ENCODE results near the gene SEC22C. TPM values are rescaled to one million over a fixed set of nuclear protein-coding genes. Genes with fewer than 3 reads are reported as not detected.

Gene SEC22C
- total and polyA plus RNA-seq, 11 donors = 17.4 to 40.5 (median 28.9) TPM

DNA sequence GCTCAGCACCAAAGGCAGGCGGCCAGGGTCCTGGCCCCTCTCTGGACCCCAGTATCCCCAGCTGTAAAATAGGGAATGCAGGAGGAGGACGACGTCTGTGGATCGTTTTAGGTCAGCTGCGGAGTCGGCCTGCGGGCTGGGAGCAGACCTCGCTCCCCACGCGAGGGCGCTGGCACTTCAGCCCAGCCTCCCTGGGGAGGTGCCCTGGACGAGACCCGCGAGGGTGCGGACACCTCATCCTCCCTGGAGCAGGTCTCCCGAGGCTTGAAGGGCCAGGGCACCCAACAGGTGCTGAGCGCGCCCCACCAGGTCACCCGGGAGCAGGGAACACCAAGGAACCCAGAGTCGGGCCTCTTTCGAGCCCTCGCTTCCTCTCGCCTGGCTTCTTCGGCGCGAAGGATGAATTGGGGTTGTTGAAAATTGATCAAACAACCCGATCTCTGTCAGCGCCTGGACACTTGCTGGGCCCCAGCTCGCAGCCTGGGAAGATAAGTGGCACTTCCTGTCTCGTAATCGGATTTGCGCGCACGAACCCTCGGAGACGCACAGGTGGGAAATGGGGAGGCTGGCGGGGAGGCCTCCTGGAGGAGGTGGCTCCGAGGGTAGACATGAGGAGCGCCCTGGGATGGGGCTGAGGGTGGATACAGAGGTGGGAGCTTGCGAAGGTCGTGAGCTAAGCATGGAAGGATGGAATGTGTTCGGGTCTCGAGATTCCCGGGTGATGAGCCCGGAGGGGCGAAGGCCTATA lies 79.9 kb downstream of the SEC22C start:
- Histone ChIP-seq H3K27me3 (peaks cover 0 to 34% (median 8%) of the 10 kb centered on the region in 9 donors), H3K4me1 (peaks cover 0 to 22% (median 12%) of the 10 kb centered on the region in 12 donors), H3K36me3 (no peaks in the 10 kb centered on the region), H3K27ac (peak overlapping the region in 4 of 12 donors; percentile 8 to 66 (median 44)), H3K9me3 (no peaks in the 10 kb centered on the region), H3K4me3 (peak overlapping the region; percentile 13 to 63 (median 48))
- TF ChIP-seq, protein P1, sequence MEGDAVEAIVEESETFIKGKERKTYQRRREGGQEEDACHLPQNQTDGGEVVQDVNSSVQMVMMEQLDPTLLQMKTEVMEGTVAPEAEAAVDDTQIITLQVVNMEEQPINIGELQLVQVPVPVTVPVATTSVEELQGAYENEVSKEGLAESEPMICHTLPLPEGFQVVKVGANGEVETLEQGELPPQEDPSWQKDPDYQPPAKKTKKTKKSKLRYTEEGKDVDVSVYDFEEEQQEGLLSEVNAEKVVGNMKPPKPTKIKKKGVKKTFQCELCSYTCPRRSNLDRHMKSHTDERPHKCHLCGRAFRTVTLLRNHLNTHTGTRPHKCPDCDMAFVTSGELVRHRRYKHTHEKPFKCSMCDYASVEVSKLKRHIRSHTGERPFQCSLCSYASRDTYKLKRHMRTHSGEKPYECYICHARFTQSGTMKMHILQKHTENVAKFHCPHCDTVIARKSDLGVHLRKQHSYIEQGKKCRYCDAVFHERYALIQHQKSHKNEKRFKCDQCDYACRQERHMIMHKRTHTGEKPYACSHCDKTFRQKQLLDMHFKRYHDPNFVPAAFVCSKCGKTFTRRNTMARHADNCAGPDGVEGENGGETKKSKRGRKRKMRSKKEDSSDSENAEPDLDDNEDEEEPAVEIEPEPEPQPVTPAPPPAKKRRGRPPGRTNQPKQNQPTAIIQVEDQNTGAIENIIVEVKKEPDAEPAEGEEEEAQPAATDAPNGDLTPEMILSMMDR (IDR thresholded peaks at IDR 0.05) = peak; percentile 44 to 74 (median 60)
- no peak for TF ChIP-seq POLR2A (IDR thresholded peaks at IDR 0.05)
- peak; percentile 53 to 85 (median 65) for DNase-seq
- ATAC-seq = peak; percentile 63 to 89 (median 76)
- intact Hi-C loops (cut with DNase I) = loop anchor here in 9 of 10 donors (2.0 to 10.0 kb wide), 5 partner anchors 35 to 253 kb away; no protein-coding TSS in a partner anchor
- WGBS, 4 donors = 0 to 2% (median 1%) methylated on average over 21 to 46 of the region's 46 CpGs

DNA sequence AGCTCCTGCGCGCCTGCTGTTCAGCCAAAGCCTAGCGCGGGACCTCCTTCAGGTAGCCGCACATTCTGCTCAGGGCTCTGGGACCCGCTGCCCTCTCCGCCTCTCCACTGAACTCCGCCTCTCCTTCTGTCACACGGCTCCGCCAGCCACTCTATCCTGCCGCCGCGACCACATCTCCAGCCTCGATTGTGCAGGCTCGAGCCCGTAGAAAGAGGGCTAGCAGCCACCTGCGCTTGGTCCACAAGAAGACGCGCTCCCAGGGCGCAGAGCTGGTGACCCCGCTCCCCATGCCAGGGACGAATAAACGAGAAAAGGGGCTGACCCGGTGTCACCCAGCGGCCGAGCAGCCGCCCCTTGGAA lies 80.5 kb downstream of the SEC22C start:
- ATAC-seq = no peak
- intact Hi-C loops (cut with DNase I) = loop anchor here in 9 of 10 donors (2.0 to 10.0 kb wide), 5 partner anchors 36 to 254 kb away; no protein-coding TSS in a partner anchor

DNA sequence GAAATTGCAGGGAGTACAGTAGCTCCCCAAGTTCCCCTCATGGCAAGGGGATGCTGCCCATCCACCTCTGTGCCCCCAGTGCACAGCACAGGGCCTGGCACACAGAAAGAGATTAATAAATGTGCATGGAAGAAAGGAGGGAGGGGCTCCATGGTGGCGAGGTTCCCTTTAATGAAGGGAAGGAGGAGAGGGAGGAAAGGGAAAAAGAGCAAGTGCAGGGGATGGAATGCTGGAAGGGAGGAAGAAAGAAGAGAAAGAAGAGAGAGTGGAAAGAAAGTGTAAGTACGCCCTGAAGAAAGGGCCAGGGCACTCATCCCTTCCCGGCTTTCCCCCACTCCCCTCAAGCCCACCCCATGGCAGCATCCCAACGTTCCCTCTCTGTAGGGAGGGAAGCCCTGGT lies 80.9 kb downstream of the SEC22C start:
- no peaks in the 10 kb centered on the region for H3K36me3 ChIP-seq
- H3K4me3 ChIP-seq = peak overlapping the region in 3 of 12 donors; percentile 46 to 61 (median 53)
- DNase-seq (peak in 1 of 5 donors; percentile 7), ATAC-seq (no peak)
- H3K27me3 ChIP-seq = peaks cover 0 to 34% (median 8%) of the 10 kb centered on the region in 9 donors
- intact Hi-C loops (cut with DNase I) = loop anchor here in 9 of 10 donors (2.0 to 10.0 kb wide), 5 partner anchors 36 to 254 kb away; no protein-coding TSS in a partner anchor
- 45 to 64% (median 54%) methylated on average over 4 of the region's 4 CpGs for WGBS, 4 donors
- no peaks in the 10 kb centered on the region for H3K9me3 ChIP-seq
- peaks cover 0 to 22% (median 12%) of the 10 kb centered on the region in 12 donors for H3K4me1 ChIP-seq
- H3K27ac ChIP-seq = no peak overlapping the region
- TF ChIP-seq POLR2A (IDR thresholded peaks at IDR 0.05) = no peak
- TF ChIP-seq, protein P1 (IDR thresholded peaks at IDR 0.05) = no peak

More for the DNA sequence above, 80.5 kb downstream of the SEC22C start:
- Histone ChIP-seq H3K9me3 (no peaks in the 10 kb centered on the region), H3K27me3 (peaks cover 0 to 34% (median 8%) of the 10 kb centered on the region in 9 donors), H3K4me1 (peaks cover 0 to 22% (median 12%) of the 10 kb centered on the region in 12 donors), H3K36me3 (no peaks in the 10 kb centered on the region), H3K4me3 (peak overlapping the region in 11 of 12 donors; percentile 13 to 63 (median 49)), H3K27ac (peak overlapping the region in 3 of 12 donors; percentile 43 to 66 (median 45))
- TF ChIP-seq, protein P1 (IDR thresholded peaks at IDR 0.05) = no peak
- TF ChIP-seq POLR2A (IDR thresholded peaks at IDR 0.05) = no peak
- WGBS, 4 donors = 16 to 36% (median 20%) methylated on average over 21 to 27 of the region's 27 CpGs
- peak in 1 of 5 donors; percentile 19 for DNase-seq

DNA sequence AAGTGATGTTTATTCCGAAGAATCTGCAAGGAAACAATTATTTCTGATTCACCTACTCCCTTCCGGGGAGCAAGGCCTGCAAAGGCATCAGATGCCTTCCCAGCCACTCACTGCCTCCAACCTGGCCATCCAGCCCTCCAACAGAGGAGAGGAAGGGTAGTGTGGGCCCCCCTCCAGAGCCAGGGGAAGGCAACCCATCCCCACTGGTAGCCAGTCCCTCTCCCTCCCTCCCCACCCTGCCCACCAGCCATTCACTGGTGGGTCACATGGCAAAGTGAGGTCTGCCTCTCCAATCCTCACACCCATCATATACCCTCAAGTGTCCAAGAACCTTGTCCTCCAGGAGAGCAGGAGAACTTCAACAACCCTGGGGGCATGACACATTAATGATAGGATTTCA lies 81.7 kb downstream of the SEC22C start:
- Histone ChIP-seq H3K27ac (no peak overlapping the region), H3K4me3 (no peak overlapping the region), H3K36me3 (no peaks in the 10 kb centered on the region), H3K9me3 (no peaks in the 10 kb centered on the region), H3K27me3 (peaks cover 0 to 34% (median 8%) of the 10 kb centered on the region in 9 donors), H3K4me1 (peaks cover 0 to 22% (median 12%) of the 10 kb centered on the region in 12 donors)
- intact Hi-C loops (cut with DNase I) = loop anchor here in 9 of 10 donors (2.0 to 10.0 kb wide), 5 partner anchors 37 to 255 kb away; no protein-coding TSS in a partner anchor
- WGBS, 4 donors = 52 to 71% (median 66%) methylated on average over 2 of the region's 2 CpGs
- DNase-seq (peak in 2 of 5 donors; percentile 5 to 11), ATAC-seq (no peak)
- TF ChIP-seq POLR2A (IDR thresholded peaks at IDR 0.05) = no peak

Measured in heart left ventricle (tissue), 16 donors.